Endothelial cell (in vitro differentiated cells): Measurements from ENCODE around the gene HELZ. TPM values are rescaled to one million over a fixed set of nuclear protein-coding genes. Genes with fewer than 3 reads are reported as not detected.

Source experiments
- DNase-seq: peaks from one replicate; pipeline ENCODE4 v3.0.0; 2021; ENCODE audit warnings: low spot score
- H3K27ac Mint-ChIP-seq: one replicate; pipeline ENCODE4 v1.8.0; 2021; ENCODE audit warnings: mixed read lengths, inconsistent platforms; ENCODE audit not compliant: unreplicated experiment
- H3K27me3 Mint-ChIP-seq: one replicate; pipeline ENCODE4 v1.8.0; 2021; ENCODE audit warnings: mild to moderate bottlenecking, moderate library complexity, mixed read lengths, inconsistent platforms; ENCODE audit not compliant: unreplicated experiment
- H3K36me3 Mint-ChIP-seq: one replicate; pipeline ENCODE4 v1.8.0; 2021; ENCODE audit warnings: mild to moderate bottlenecking, low read depth, mixed read lengths, inconsistent platforms; ENCODE audit not compliant: unreplicated experiment
- H3K4me1 Mint-ChIP-seq: one replicate; pipeline ENCODE4 v1.8.0; 2021; ENCODE audit warnings: mild to moderate bottlenecking, mixed read lengths, inconsistent platforms; ENCODE audit not compliant: unreplicated experiment
- H3K4me3 Mint-ChIP-seq: one replicate; pipeline ENCODE4 v1.8.0; 2021; ENCODE audit warnings: mild to moderate bottlenecking, mixed read lengths, inconsistent platforms; ENCODE audit not compliant: unreplicated experiment
- H3K9me3 Mint-ChIP-seq: one replicate; pipeline ENCODE4 v1.8.0; 2021; ENCODE audit warnings: mixed read lengths, inconsistent platforms; ENCODE audit not compliant: unreplicated experiment
- CTCF ChIP-seq: fragments of 200-600 bp; sonication (generic); IDR thresholded peaks from one replicate; pipeline ENCODE4 v1.5.0; 2021; ENCODE audit warnings: antibody characterized with exemption; ENCODE audit not compliant: unreplicated experiment
- total RNA-seq: library from RNA; stranded (reverse); fragmentation: NEBNext Ultra II Directional; extraction: Animal tissue kit (Norgen Biotek cat#: 25700); gene quantifications from one replicate; pipeline ENCODE4 v1.2.1, GENCODE V29; 2021; ENCODE audit not compliant: unreplicated experiment

Gene HELZ
- total RNA-seq, 1 donor from 2014 or later: 57.0 TPM

- Mint-ChIP-seq H3K27me3 (peaks cover 2% of the 10 kb centered on the region), H3K9me3 (no peaks in the 10 kb centered on the region), H3K4me1 (peaks cover 5% of the 10 kb centered on the region), H3K36me3 (peaks cover 4% of the 10 kb centered on the region), H3K4me3 (no peak overlapping the region), H3K27ac (no peak overlapping the region)
- no peak for TF ChIP-seq CTCF
- DNase-seq: no peak
Observed at GRCh38 chr17:67125924-67126323, 119.1 kb downstream of the HELZ start.

- DNase-seq: no peak
- Mint-ChIP-seq H3K36me3 (peaks cover 5% of the 10 kb centered on the region), H3K4me3 (peak overlapping the region; percentile 7), H3K9me3 (no peaks in the 10 kb centered on the region), H3K27me3 (peaks cover 2% of the 10 kb centered on the region), H3K4me1 (peaks cover 5% of the 10 kb centered on the region), H3K27ac (no peak overlapping the region)
- TF ChIP-seq CTCF: no peak
Observed at GRCh38 chr17:67125417-67125816, 119.6 kb downstream of the HELZ start.

GRCh38 chr17:67124450-67125148 lies 120.4 kb downstream of the HELZ start:
- Mint-ChIP-seq H3K4me1 (peaks cover 5% of the 10 kb centered on the region), H3K36me3 (peaks cover 9% of the 10 kb centered on the region), H3K9me3 (no peaks in the 10 kb centered on the region), H3K4me3 (no peak overlapping the region), H3K27me3 (peaks cover 2% of the 10 kb centered on the region), H3K27ac (no peak overlapping the region)
- TF ChIP-seq CTCF: no peak
- no peak for DNase-seq

- peaks cover 2% of the 10 kb centered on the region for H3K27me3 Mint-ChIP-seq
Observed at GRCh38 chr17:67123699-67124098, 121.3 kb downstream of the HELZ start.

More at GRCh38 chr17:67123699-67124098, 121.3 kb downstream of the HELZ start:
- no peaks in the 10 kb centered on the region for H3K9me3 Mint-ChIP-seq
- peaks cover 13% of the 10 kb centered on the region for H3K36me3 Mint-ChIP-seq
- no peak for TF ChIP-seq CTCF
- H3K27ac Mint-ChIP-seq: no peak overlapping the region
- no peak for DNase-seq
- H3K4me3 Mint-ChIP-seq: no peak overlapping the region
- peaks cover 5% of the 10 kb centered on the region for H3K4me1 Mint-ChIP-seq
